ENCODE results near the gene PPCDC.

The PPCDC gene

DNA sequence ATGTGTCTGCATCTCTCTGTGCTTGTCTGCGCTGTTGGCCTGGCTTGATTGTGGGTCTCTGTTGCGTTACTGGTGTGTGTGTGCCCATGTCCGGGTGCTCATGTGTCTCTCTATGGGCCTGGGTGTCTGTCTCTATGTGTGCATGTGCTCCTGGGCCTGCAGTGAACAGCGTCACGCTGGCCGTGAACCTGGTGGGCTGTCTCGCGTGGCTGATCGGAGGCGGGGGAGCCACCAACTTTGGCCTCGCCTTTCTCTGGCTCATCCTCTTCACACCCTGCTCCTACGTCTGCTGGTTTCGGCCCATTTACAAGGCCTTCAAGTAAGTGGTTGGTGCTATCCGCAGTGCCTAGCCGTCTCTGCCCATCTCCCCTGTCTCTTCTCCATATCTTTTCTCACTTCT lies 7.0 kb upstream of the PPCDC start:
- no peak for DNase-seq (ENCODE audit: low spot score)

DNA sequence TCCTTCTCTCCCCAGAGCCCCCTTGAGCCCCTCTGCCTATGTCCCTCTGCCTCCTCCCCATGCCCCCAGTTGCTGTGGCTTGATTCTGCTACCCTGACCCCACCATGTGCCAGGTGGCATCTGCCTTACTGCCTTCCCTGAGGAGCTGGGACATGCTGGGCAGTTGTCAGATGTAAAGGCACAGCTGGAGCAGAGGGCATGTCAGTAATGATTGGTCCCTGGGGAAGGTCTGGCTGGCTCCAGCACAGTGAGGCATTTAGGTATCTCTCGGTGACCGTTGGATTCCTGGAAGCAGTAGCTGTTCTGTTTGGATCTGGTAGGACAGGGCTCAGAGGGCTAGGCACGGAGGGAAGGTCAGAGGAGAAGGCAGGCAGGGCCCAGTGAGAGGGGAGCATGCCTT lies 3.5 kb upstream of the PPCDC start:
- no peak for DNase-seq (ENCODE audit: low spot score)

GRCh38 chr15:75021341-75021740 lies 2.0 kb upstream of the PPCDC start:
- DNase-seq (ENCODE audit: low spot score) = no peak

GRCh38 chr15:75022783-75023180 lies 608 bp upstream of the PPCDC start:
- no peak for DNase-seq (ENCODE audit: low spot score)

GRCh38 chr15:75023872-75024636 lies 664 bp downstream of the PPCDC start:
- peak; percentile 35 for DNase-seq (ENCODE audit: low spot score)

DNA sequence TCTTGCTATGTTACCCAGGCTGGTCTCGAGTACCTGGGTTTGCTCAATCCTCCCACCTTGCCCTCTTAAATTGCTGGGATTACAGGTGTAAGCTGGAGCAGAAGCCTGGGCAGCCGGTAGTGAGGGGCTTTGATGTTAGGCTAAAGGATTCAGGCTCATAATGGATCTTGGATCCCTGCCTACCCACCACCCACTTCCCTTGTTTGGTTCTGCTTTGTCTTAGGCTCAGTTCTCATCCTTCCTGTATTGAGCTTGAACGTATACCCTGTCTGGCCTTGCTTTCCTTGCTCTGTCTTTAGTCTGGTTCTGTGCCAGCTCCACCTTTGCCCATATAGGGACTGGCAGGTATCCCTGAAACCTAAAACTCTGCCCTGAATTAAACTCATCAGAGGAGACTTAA lies 1.7 kb downstream of the PPCDC start:
- DNase-seq (ENCODE audit: low spot score) = no peak

DNA sequence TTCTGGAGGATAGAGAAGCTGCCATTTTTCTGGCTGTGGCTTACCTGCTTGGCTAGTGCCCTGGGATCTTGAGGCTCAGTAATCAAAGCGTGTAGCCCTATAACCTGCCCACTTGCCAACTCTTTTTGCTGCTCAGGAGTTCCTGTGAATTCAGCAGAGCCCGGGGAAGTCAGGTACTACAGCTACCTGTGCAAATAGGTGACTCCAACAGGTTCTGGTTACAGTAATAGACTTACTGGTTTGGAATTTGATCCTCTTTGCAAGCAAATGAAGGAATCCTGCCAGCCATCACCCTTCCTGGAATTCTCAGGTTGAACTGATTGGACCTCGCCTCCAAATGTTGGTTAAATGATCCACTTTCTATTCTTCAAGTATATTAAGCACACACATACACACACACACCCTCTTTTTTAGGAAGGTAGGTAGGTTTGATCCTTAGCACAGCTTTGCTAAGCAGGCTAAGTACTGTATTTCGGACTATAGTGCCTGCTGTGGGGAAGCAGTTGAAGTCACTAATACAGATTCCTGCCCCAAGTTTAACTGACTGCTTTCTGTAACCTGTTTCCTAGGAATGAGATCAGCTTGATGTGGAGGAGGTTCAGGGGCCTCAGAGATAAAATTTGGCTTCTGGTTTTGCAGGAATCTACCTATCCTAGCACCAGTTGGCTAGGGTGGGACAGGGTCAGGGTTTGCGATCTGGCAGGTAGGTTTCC lies 2.3 kb downstream of the PPCDC start:
- no peak for DNase-seq (ENCODE audit: low spot score)

- DNase-seq (ENCODE audit: low spot score) = no peak
These were observed 4.2 kb downstream of the PPCDC start for GRCh38 chr15:75027551-75027950.

GRCh38 chr15:75028991-75029377 lies 5.6 kb downstream of the PPCDC start:
- DNase-seq (ENCODE audit: low spot score) = no peak

DNA sequence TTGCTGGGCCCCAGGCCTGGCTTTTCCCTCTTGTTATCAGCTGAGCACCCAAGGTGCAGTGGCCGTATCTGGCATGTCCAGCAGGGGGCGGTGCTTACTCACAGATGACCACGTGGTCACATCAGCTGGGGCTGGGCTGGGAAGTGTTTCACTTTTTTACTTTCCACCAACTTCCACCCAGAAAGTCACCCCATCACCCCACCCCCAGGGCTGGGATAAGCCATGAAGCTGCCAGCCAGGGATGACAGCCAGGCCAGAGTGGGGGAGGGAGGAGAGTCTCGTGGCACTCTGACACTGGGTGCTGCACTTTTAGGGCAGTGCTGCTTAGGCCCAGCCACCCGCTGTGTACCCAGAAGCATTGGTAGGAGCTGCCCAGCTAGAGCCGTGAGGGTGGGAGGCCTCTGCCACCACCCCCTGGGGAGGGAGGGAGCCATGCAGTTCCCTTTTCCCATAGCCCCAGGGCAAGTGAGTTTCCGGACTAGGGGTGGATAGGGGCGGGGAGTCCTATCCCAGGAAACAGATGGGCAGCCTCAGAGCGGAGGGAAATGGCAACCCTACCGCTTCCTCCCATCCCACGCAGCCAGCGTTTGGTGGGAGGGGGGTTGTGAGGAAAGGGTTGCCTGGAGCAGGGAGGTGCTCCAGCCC lies 6.1 kb downstream of the PPCDC start:
- DNase-seq (ENCODE audit: low spot score) = peak; percentile 83

GRCh38 chr15:75030023-75030413 lies 6.6 kb downstream of the PPCDC start:
- no peak for DNase-seq (ENCODE audit: low spot score)

GRCh38 chr15:75030424-75030823 lies 7.0 kb downstream of the PPCDC start:
- DNase-seq (ENCODE audit: low spot score) = no peak

DNA sequence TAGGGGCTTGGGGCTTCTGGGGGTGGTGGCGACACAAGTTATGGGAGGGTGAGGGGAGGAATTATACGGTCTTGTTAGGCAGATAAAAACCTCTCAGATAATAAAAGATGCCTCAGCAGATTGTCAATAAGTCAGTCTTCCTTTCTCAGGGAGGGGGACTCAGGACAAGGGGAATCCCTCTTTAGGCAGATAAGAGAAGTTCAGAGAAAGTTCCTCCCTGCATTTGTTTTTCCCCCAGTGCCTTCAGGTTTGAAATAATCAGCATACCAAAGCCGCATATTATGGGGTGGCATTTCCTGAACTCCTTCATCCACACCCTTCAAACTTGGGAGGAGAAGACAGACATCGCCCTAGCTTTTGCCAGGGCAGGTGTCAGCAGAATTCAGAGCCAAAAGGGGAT lies 8.5 kb downstream of the PPCDC start:
- no peak for DNase-seq (ENCODE audit: low spot score)

- DNase-seq (ENCODE audit: low spot score) = no peak
These were observed 9.0 kb downstream of the PPCDC start for GRCh38 chr15:75032395-75032794.

GRCh38 chr15:75033809-75034208 lies 10.4 kb downstream of the PPCDC start:
- DNase-seq (ENCODE audit: low spot score) = no peak

GRCh38 chr15:75034615-75035014 lies 11.2 kb downstream of the PPCDC start:
- DNase-seq (ENCODE audit: low spot score) = no peak

DNA sequence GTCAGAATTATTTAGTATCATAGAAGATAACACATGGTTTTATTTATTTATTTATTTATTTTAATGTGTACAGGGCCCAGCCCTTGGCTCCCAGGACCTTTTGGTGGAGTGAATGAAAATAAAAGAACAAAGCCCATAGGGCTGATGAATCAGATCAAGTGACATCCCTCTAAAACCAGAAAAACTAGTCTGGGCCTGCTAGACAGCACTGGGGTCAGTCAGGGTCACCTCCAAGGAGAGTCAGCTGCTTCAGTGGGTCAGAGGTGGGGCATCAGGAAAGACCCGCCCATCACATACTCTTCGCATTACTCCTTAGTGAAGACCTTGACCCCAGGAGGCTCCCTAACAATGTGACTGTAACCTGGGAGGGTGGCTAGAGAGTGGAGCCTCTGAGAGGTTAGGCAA lies 12.8 kb downstream of the PPCDC start:
- DNase-seq (ENCODE audit: low spot score) = no peak

- no peak for DNase-seq (ENCODE audit: low spot score)
These were observed 14.3 kb downstream of the PPCDC start for GRCh38 chr15:75037685-75038084.

DNA sequence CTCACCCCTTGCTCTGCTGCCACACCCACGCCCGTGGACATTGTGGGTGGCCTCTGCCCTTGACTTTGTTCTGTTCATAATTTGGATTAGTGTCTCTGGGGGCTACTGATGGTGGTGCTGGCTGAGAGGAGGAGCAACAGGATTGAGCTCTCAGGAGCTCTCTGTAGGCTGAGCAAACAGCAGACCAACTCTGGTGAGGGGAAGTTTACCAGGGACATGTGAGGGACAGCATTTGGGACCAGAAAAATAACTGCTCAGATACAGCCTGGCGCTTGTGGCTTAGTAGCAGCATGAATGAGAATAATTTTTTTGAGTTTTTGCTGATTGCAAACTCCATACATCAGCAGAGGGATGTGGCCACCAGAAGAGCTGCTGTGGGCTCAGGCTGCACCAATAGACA lies 14.8 kb downstream of the PPCDC start:
- DNase-seq (ENCODE audit: low spot score) = no peak

DNA sequence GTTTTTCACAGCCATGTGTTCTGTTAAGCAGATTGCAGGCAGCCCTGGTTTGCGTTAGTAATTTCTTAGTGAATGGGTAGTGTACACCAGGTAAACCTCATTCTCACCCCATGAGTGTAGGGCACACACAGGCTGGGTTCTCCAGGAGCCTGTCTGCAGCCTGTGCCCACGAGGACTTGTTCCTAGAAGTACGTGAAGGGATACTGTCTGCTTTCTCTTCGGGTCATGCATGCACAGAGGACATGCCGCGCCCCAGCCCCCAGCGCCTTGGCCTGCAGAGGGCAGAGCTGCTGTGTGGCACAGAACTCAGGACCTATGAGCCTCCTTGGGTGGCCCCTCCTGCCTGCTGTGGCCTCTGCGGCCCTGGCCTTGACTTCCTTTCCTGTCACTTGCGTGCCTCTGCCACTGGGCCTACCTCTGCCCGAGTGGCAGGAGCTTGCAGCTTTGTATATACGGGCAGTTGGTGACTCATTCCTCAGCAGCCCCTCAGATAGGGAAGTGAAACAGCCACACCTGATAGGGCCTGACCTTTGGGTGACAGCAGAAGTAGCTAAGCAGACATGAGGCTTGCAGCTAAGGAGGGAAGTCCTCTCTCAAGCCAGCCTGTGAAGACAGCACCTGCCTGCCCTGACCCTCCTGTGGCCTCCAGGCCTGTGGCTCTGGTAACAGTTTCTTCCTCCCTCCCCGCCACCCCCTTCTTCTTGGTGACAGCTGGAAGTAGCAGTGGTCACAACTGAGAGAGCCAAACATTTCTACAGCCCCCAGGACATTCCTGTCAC lies 19.5 kb downstream of the PPCDC start:
- DNase-seq (ENCODE audit: low spot score) = no peak

DNA sequence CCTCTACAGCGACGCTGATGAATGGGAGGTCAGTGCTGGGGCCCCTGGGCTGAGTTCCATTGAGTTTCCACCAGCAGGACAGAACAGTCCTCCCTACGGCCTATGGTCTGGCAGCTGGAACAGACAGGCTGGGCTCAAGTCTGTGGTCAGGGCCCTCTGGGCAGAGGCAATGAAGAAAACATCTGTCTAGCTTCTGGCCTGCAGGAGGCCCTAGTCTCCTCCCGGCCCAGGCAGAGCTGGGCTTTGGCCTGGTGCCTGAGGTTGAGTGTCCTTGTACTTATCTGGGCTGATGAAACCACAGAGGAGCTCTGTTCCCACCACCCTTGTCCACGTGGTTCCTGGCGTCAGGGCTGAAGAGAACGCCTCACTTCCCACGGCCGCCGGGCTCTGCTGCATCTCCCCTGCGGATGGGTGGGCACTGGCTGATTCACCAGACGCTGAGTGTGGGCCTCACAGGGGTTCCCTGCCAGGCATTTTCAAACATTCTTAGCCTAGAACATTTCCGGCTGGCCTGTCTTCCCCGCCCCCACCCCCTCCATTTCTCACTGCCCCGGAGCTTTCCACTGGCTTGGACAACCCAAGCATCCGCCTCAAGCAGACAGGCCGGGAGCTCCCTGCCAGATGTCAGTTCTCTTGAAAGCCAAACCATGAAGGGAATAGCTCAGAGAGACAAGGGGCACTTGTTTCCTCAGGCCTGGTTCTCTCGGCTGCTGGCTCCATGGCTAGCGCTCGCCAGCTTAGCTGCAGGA lies 20.3 kb downstream of the PPCDC start:
- DNase-seq (ENCODE audit: low spot score) = peak; percentile 92

Measured in AG08396 (cell line).